Measurements from ENCODE around the gene KMT2E. TPM values are rescaled to one million over a fixed set of nuclear protein-coding genes. Genes with fewer than 3 reads are reported as not detected.

The KMT2E gene
- total and polyA plus RNA-seq, 2 donors (not counting 1 experiment from before 2014, with no cell fraction given): 32.4 to 328 TPM

- Histone ChIP-seq H3K36me3 (replicated peaks in 1 of 2; ENCODE audit: control extremely low read depth in 1 of 2, control insufficient read depth in 1 of 2, extremely low read depth in 1 of 2, insufficient read depth in 2 of 2, low read length in 1 of 2) (peaks cover 0 to 12% of the 10 kb centered on the region in 2 experiments), H3K4me3 (ENCODE audit: control extremely low read depth in 1 of 5, extremely low read depth in 1 of 5, insufficient read depth in 1 of 5, low read depth in 2 of 5, low read length in 4 of 5) (peak overlapping the region; percentile 95 to 99 (median 97)), H3K9me3 (ENCODE audit: control extremely low read depth in 1 of 3, control insufficient read depth in 2 of 3, insufficient read depth in 1 of 3, low read length in 2 of 3) (no peaks in the 10 kb centered on the region), H3K9ac (ENCODE audit: low read length) (peak overlapping the region; percentile 100), H3K4me1 (ENCODE audit: control insufficient read depth in 2 of 2, insufficient read depth in 2 of 2, low read length in 2 of 2) (peaks cover 33 to 52% of the 10 kb centered on the region in 2 donors), H3K4me2 (replicated peaks; ENCODE audit: low read depth, low read length, poor library complexity, severe bottlenecking) (peak overlapping the region; percentile 82), H4K20me1 (ENCODE audit: control insufficient read depth, insufficient read depth, low read length, poor library complexity, severe bottlenecking) (peaks cover 6% of the 10 kb centered on the region), H3K27me3 (replicated peaks in 1 of 4; ENCODE audit: control extremely low read depth in 1 of 4, control insufficient read depth in 3 of 4, insufficient read depth in 4 of 4, low read length in 3 of 4) (no peaks in the 10 kb centered on the region), H3K27ac (ENCODE audit: low read length in 2 of 2) (peak overlapping the region; percentile 100), H3K79me2 (ENCODE audit: control insufficient read depth, insufficient read depth, low read length) (peaks cover 93% of the 10 kb centered on the region), H2AFZ (ENCODE audit: insufficient read depth, low read depth, low read length, poor library complexity, severe bottlenecking) (peak overlapping the region; percentile 71)
- intact Hi-C loops (cut with micrococcal nuclease): loop anchor here (1.0 to 10.0 kb wide), 5 partner anchors 69 to 1733 kb away; partner anchors contain the start of genes RINT1 and SYPL1
- POLR2A ChIA-PET: interaction anchor here (0.5 to 8.5 kb wide), 12 partner anchors 15 to 1547 kb away, joined by 3 to 101 read pairs (median 4); partner anchors contain the start of genes RINT1 and SYPL1
- CTCF ChIA-PET: interaction anchor here (0.6 to 16.1 kb wide), 9 partner anchors 14 to 518 kb away, joined by 3 to 282 read pairs (median 3); no protein-coding TSS in a partner anchor
- Mint-ChIP-seq H3K4me3 (peak overlapping the region; percentile 99), H3K27ac (peak overlapping the region; percentile 100), H3K9me3 (ENCODE audit: insufficient read depth) (no peaks in the 10 kb centered on the region), H3K27me3 (no peaks in the 10 kb centered on the region), H3K4me1 (peaks cover 56% of the 10 kb centered on the region)
- ATAC-seq (ENCODE audit: low read depth) (peak; percentile 57), DNase-seq (peak; percentile 95)
- under 1% methylated on average over 29 of the region's 39 CpGs for WGBS (ENCODE audit: insufficient coverage)
- TF ChIP-seq CTCF (IDR thresholded peaks at IDR 0.05): peak; percentile 59
- no peak for TF ChIP-seq EZH2 (IDR thresholded peaks at IDR 0.05; ENCODE audit: borderline replicate concordance, insufficient read depth, low read depth, low read length, poor library complexity, severe bottlenecking)
These were observed 687 bp upstream of the KMT2E start for GRCh38 chr7:105013221-105013815.
